ENCODE results near the gene PLPPR1.

The PLPPR1 gene

GRCh38 chr9:101356619-101357018, 328.1 kb downstream of the PLPPR1 start:
- DNase-seq (ENCODE audit: insufficient read length) (no peak), FAIRE-seq (no peak)
- TF ChIP-seq POLR2AphosphoS5 (IDR thresholded peaks at IDR 0.05; ENCODE audit: low read depth, low read length) (no peak), TAF1 (IDR thresholded peaks at IDR 0.05; ENCODE audit: borderline replicate concordance, low read depth, low read length) (no peak), POLR2A (IDR thresholded peaks at IDR 0.05; ENCODE audit: low read depth, low read length) (no peak)

- DNase-seq (ENCODE audit: insufficient read length) (no peak), FAIRE-seq (no peak)
- TF ChIP-seq POLR2A (IDR thresholded peaks at IDR 0.05; ENCODE audit: low read depth, low read length) (no peak), TAF1 (IDR thresholded peaks at IDR 0.05; ENCODE audit: borderline replicate concordance, low read depth, low read length) (no peak), POLR2AphosphoS5 (IDR thresholded peaks at IDR 0.05; ENCODE audit: low read depth, low read length) (no peak)
Measured at GRCh38 chr9:101359679-101360078, 331.2 kb downstream of the PLPPR1 start.

- no peak for FAIRE-seq
- DNase-seq (ENCODE audit: insufficient read length) = no peak
- no peak for TF ChIP-seq POLR2A (IDR thresholded peaks at IDR 0.05; ENCODE audit: low read depth, low read length)
- TF ChIP-seq TAF1 (IDR thresholded peaks at IDR 0.05; ENCODE audit: borderline replicate concordance, low read depth, low read length) = no peak
- no peak for TF ChIP-seq POLR2AphosphoS5 (IDR thresholded peaks at IDR 0.05; ENCODE audit: low read depth, low read length)
Measured at GRCh38 chr9:101360647-101361046, 332.1 kb downstream of the PLPPR1 start.

- DNase-seq (ENCODE audit: insufficient read length) = no peak
- no peak for TF ChIP-seq POLR2A (IDR thresholded peaks at IDR 0.05; ENCODE audit: low read depth, low read length)
- no peak for TF ChIP-seq TAF1 (IDR thresholded peaks at IDR 0.05; ENCODE audit: borderline replicate concordance, low read depth, low read length)
- no peak for TF ChIP-seq POLR2AphosphoS5 (IDR thresholded peaks at IDR 0.05; ENCODE audit: low read depth, low read length)
- no peak for FAIRE-seq
Measured at GRCh38 chr9:101362450-101362849, 333.9 kb downstream of the PLPPR1 start.

GRCh38 chr9:101365181-101365580, 336.7 kb downstream of the PLPPR1 start:
- FAIRE-seq = no peak
- no peak for TF ChIP-seq POLR2A (IDR thresholded peaks at IDR 0.05; ENCODE audit: low read depth, low read length)
- no peak for TF ChIP-seq POLR2AphosphoS5 (IDR thresholded peaks at IDR 0.05; ENCODE audit: low read depth, low read length)
- TF ChIP-seq TAF1 (IDR thresholded peaks at IDR 0.05; ENCODE audit: borderline replicate concordance, low read depth, low read length) = no peak
- no peak for DNase-seq (ENCODE audit: insufficient read length)

GRCh38 chr9:101366038-101366756, 337.7 kb downstream of the PLPPR1 start:
- TF ChIP-seq POLR2AphosphoS5 (IDR thresholded peaks at IDR 0.05; ENCODE audit: low read depth, low read length) = no peak
- no peak for TF ChIP-seq TAF1 (IDR thresholded peaks at IDR 0.05; ENCODE audit: borderline replicate concordance, low read depth, low read length)
- no peak for TF ChIP-seq POLR2A (IDR thresholded peaks at IDR 0.05; ENCODE audit: low read depth, low read length)
- no peak for FAIRE-seq
- DNase-seq (ENCODE audit: insufficient read length) = no peak

GRCh38 chr9:101367323-101367722, 338.8 kb downstream of the PLPPR1 start:
- no peak for TF ChIP-seq POLR2AphosphoS5 (IDR thresholded peaks at IDR 0.05; ENCODE audit: low read depth, low read length)
- TF ChIP-seq TAF1 (IDR thresholded peaks at IDR 0.05; ENCODE audit: borderline replicate concordance, low read depth, low read length) = no peak
- TF ChIP-seq POLR2A (IDR thresholded peaks at IDR 0.05; ENCODE audit: low read depth, low read length) = no peak
- DNase-seq (ENCODE audit: insufficient read length) (no peak), FAIRE-seq (no peak)

GRCh38 chr9:101369286-101369685, 340.8 kb downstream of the PLPPR1 start:
- no peak for TF ChIP-seq POLR2A (IDR thresholded peaks at IDR 0.05; ENCODE audit: low read depth, low read length)
- TF ChIP-seq POLR2AphosphoS5 (IDR thresholded peaks at IDR 0.05; ENCODE audit: low read depth, low read length) = no peak
- no peak for TF ChIP-seq TAF1 (IDR thresholded peaks at IDR 0.05; ENCODE audit: borderline replicate concordance, low read depth, low read length)
- FAIRE-seq = no peak
- DNase-seq (ENCODE audit: insufficient read length) = no peak

- no peak for DNase-seq (ENCODE audit: insufficient read length)
- TF ChIP-seq TAF1 (IDR thresholded peaks at IDR 0.05; ENCODE audit: borderline replicate concordance, low read depth, low read length) = no peak
- no peak for TF ChIP-seq POLR2A (IDR thresholded peaks at IDR 0.05; ENCODE audit: low read depth, low read length)
- no peak for TF ChIP-seq POLR2AphosphoS5 (IDR thresholded peaks at IDR 0.05; ENCODE audit: low read depth, low read length)
- no peak for FAIRE-seq
Measured at GRCh38 chr9:101369884-101370531, 341.5 kb downstream of the PLPPR1 start.

GRCh38 chr9:101371813-101372212, 343.3 kb downstream of the PLPPR1 start:
- DNase-seq (ENCODE audit: insufficient read length) (no peak), FAIRE-seq (no peak)
- TF ChIP-seq POLR2A (IDR thresholded peaks at IDR 0.05; ENCODE audit: low read depth, low read length) (no peak), TAF1 (IDR thresholded peaks at IDR 0.05; ENCODE audit: borderline replicate concordance, low read depth, low read length) (no peak), POLR2AphosphoS5 (IDR thresholded peaks at IDR 0.05; ENCODE audit: low read depth, low read length) (no peak)

- no peak for FAIRE-seq
Measured at GRCh38 chr9:101372327-101373118, 344.0 kb downstream of the PLPPR1 start.

More at GRCh38 chr9:101372327-101373118, 344.0 kb downstream of the PLPPR1 start:
- no peak for DNase-seq (ENCODE audit: insufficient read length)
- no peak for TF ChIP-seq TAF1 (IDR thresholded peaks at IDR 0.05; ENCODE audit: borderline replicate concordance, low read depth, low read length)
- no peak for TF ChIP-seq POLR2AphosphoS5 (IDR thresholded peaks at IDR 0.05; ENCODE audit: low read depth, low read length)
- TF ChIP-seq POLR2A (IDR thresholded peaks at IDR 0.05; ENCODE audit: low read depth, low read length) = no peak
